Body of pancreas (tissue), 4 donors: ENCODE measurements around the gene ELL2. TPM values are rescaled to one million over a fixed set of nuclear protein-coding genes. Genes with fewer than 3 reads are reported as not detected.
"Not testable (repeated sequence)": the region's sequence is repeated elsewhere in the genome, so short reads cannot be mapped to it uniquely, and the experiment has no call there.

Source experiments
- ATAC-seq: fragments of 150-250 bp; one replicate; pipeline ENCODE4 v1.9.1; 2016
- DNase-seq, 4 donors: peaks; one replicate each; pipeline ENCODE4 v3.0.0-alpha.2; 2019
- H3K27ac ChIP-seq, 4 donors: fragments of 200-600 bp; sonication (generic); 1 replicate in 3 of 4; 2 replicates in 1 of 4; pipeline versions ENCODE4 v1.5.1 to v1.6.1; 2016 to 2019; ENCODE audit warnings: mild to moderate bottlenecking in 1 of 4, mixed read lengths in 1 of 4, moderate library complexity in 1 of 4
- H3K27me3 ChIP-seq, 2 donors: fragments of 200-600 bp; sonication (generic); one replicate each; pipeline ENCODE4 v1.6.0; 2016; ENCODE audit warnings: mild to moderate bottlenecking in 1 of 2
- H3K36me3 ChIP-seq, 2 donors: fragments of 200-600 bp; sonication (generic); replicated peaks in 1 of 2; 2 replicates each; pipeline ENCODE4 v1.5.1; 2016; ENCODE audit warnings: low read depth in 2 of 2; ENCODE audit not compliant: insufficient read depth in 1 of 2
- H3K4me1 ChIP-seq: fragments of 200-600 bp; sonication (generic); one replicate; pipeline ENCODE4 v1.6.0; 2016
- H3K4me3 ChIP-seq, 2 donors: fragments of 200-600 bp; sonication (generic); 1 replicate in 1 of 2; 2 replicates in 1 of 2; pipeline ENCODE4 v1.5.1; 2016 to 2019
- H3K9me3 ChIP-seq, 3 donors: fragments of 200-600 bp; sonication (generic); 1 replicate in 2 of 3; 2 replicates in 1 of 3; pipeline ENCODE4 v1.5.1; 2016
- POLR2A ChIP-seq, 3 donors: fragments of 450-650 bp; IDR thresholded peaks; one replicate each; pipeline ENCODE4 v1.6.1; 2016; ENCODE audit warnings: antibody characterized with exemption in 3 of 3, mild to moderate bottlenecking in 2 of 3
- WGBS, 2 donors: methylation state at CpG; one replicate each; pipeline ENCODE4 v1.1.5; 2017; 5-methylcytosine and 5-hydroxymethylcytosine counted together
- intact Hi-C: fragments of 100-400 bp; cut with DNase I; formaldehyde crosslinking; loops from one replicate; pipeline ENCODE4 v1.15.1; 2023
- total RNA-seq, 2 donors: library from RNA; depleted of rRNA; stranded (reverse); fragments of >200 nt; gene quantifications; one replicate each; pipeline ENCODE4 v1.1.0, GENCODE V29; 2016
- TF ChIP-seq, protein P1 (sequence below), 7 experiments: fragments of 450-650 bp in 4 of 7; fragments of 200-600 bp in 3 of 7; sonication (generic) in 3 of 7; IDR thresholded peaks; one replicate each; pipeline ENCODE4 v1.5.1; 2016 to 2019; ENCODE audit warnings: antibody characterized with exemption in 7 of 7

The ELL2 gene
- total RNA-seq, 2 donors from 2014 or later, result 100 to 104 TPM

DNA sequence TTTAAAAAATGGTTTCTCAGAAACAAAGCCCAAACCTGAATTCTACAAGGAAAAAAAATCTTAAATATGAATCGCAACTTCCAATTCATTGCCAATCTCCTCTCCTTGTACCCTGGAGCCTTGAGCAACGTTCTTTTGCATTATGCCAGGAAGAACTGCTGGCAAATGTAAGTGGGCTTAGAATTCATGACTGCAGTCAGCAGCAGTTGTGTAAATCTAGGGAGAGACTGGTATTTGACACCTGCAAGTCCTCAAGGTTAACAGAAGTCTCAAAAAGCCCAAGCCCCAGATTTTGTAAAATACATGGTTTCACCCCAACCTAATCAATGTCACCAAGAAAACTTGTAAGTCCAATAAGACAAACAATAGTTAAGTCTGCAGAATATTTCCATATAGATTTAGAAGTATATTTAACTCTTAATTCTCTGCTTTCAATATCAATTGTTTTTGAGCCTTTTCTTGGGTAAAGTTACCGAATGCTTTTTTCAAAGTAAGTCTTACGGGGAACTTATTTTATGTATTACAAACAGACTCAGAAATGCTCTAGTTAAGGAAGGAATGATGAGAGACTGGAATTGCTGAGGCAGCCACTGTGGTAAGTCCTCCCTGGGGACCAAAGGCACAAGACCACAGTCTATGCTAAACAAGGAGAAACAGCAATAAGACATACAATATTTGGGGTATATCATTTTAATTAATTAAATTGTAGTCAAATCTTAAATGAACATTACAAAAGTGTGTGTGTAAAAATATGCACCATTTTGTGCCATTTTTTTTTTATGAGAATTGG, 31.3 kb downstream of the ELL2 start:
- intact Hi-C loops, result no loop called here
- no peak for TF ChIP-seq POLR2A (IDR thresholded peaks at IDR 0.05)
- TF ChIP-seq, protein P1, sequence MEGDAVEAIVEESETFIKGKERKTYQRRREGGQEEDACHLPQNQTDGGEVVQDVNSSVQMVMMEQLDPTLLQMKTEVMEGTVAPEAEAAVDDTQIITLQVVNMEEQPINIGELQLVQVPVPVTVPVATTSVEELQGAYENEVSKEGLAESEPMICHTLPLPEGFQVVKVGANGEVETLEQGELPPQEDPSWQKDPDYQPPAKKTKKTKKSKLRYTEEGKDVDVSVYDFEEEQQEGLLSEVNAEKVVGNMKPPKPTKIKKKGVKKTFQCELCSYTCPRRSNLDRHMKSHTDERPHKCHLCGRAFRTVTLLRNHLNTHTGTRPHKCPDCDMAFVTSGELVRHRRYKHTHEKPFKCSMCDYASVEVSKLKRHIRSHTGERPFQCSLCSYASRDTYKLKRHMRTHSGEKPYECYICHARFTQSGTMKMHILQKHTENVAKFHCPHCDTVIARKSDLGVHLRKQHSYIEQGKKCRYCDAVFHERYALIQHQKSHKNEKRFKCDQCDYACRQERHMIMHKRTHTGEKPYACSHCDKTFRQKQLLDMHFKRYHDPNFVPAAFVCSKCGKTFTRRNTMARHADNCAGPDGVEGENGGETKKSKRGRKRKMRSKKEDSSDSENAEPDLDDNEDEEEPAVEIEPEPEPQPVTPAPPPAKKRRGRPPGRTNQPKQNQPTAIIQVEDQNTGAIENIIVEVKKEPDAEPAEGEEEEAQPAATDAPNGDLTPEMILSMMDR (IDR thresholded peaks at IDR 0.05), result no peak
- H3K4me3 ChIP-seq, result no peak overlapping the region
- H3K27ac ChIP-seq, result peak overlapping the region in 1 of 4 donors; percentile 46
- no peaks in the 10 kb centered on the region for H3K36me3 ChIP-seq
- H3K27me3 ChIP-seq, result no peaks in the 10 kb centered on the region
- no peaks in the 10 kb centered on the region for H3K9me3 ChIP-seq
- peaks cover 61% of the 10 kb centered on the region for H3K4me1 ChIP-seq
- DNase-seq (no peak), ATAC-seq (no peak)
- whole genome bisulfite sequencing, 2 donors, result 55 to 62% methylated on average over 4 of the region's 4 CpGs

DNA sequence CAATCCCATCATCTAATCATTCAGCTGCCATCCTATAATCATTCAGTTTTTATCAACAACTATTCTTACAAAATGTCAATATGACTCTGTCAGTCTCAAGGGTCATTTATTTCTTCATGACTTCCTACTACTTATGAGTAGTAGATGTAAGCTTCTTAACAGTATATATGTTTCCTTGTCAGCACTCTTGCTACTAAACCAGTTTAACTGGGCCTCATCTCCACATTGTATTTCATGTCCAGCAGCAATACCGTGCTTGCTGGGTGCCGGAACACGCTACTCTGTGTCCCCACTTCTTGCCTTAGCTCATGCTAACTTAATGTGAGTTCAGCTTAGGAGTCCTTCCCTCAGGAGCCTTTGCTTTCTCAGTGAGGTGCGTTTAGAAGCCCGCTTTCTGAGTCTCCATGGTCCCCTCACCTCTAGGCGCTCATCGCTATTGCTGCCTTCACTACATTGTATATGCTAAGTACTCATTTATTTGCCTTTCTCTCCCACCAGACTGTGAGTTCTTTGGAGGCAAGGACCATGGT, 32.9 kb downstream of the ELL2 start:
- Histone ChIP-seq H3K4me1 (peaks cover 65% of the 10 kb centered on the region), H3K36me3 (no peaks in the 10 kb centered on the region), H3K4me3 (no peak overlapping the region), H3K27ac (no peak overlapping the region), H3K27me3 (no peaks in the 10 kb centered on the region), H3K9me3 (no peaks in the 10 kb centered on the region)
- ATAC-seq (no peak), DNase-seq (no peak)
- TF ChIP-seq, protein P1 (IDR thresholded peaks at IDR 0.05), result no peak
- no peak for TF ChIP-seq POLR2A (IDR thresholded peaks at IDR 0.05)
- WGBS, 2 donors, result 93 to 95% methylated on average over 7 of the region's 7 CpGs
- intact Hi-C loops, result no loop called here

DNA sequence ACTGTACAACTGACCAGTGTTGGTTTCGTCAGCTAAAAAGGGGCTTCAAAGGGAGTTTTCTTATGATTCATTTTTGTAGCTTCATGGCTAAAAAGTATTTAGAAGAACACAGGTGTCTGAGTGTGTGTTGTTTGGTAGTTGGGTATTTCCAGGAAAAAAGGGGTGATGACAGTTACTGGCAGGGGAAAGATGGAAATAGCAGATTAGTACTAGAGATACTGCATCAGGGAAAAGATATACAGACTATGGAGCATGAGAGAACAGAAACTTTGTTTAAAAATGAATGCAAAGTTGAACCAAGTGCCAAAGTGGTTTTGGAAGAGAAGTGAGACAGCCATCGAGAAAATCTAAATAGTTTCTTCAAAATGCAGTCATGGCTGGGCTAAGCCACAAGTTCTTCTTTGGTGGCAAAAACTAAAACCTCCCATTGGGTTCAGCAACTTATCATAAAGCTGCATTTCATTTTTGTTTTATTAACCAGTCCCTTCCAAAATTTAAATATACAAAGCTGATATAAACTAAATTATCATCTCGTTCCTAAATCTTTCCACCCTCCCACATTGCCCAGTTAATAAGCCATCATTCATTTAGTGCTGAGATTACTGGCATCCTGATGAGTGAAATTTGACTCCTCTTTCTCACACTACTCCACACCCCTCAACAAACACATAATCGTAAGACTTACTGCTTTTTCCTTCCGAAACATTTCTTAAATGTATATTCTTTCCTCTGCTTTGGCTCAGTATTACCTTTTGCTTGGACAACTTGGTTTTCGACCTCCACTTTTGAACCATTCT, 33.5 kb downstream of the ELL2 start:
- H3K4me1 ChIP-seq, result peaks cover 68% of the 10 kb centered on the region
- WGBS, 2 donors, result 57 to 64% methylated on average over 6 of the region's 6 CpGs
- intact Hi-C loops, result no loop called here
- DNase-seq, result no peak
- peak overlapping the region in 1 of 4 donors; percentile 36 for H3K27ac ChIP-seq
- H3K9me3 ChIP-seq, result no peaks in the 10 kb centered on the region
- no peak for TF ChIP-seq POLR2A (IDR thresholded peaks at IDR 0.05)
- TF ChIP-seq, protein P1 (IDR thresholded peaks at IDR 0.05), result no peak
- no peaks in the 10 kb centered on the region for H3K36me3 ChIP-seq
- ATAC-seq, result no peak
- no peak overlapping the region for H3K4me3 ChIP-seq
- H3K27me3 ChIP-seq, result no peaks in the 10 kb centered on the region

DNA sequence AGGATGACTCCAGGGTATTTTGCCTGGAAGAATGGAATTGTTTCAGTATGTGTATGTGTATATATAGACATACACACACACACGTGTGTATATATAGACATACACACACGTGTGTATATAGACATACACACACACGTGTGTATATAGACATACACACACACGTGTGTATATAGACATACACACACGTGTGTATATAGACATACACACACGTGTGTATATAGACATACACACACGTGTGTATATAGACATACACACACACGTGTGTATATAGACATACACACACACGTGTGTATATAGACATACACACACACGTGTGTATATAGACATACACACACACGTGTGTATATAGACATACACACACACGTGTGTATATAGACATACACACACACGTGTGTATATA, 34.4 kb downstream of the ELL2 start:
- DNase-seq, H3K36me3 ChIP-seq, intact Hi-C loops, H3K9me3 ChIP-seq, H3K27ac ChIP-seq, H3K27me3 ChIP-seq, H3K4me3 ChIP-seq, ATAC-seq: not testable (repeated sequence)
- 65 to 86% methylated on average over 7 to 13 of the region's 13 CpGs for WGBS, 2 donors
- H3K4me1 ChIP-seq, result peaks cover 73% of the 10 kb centered on the region

DNA sequence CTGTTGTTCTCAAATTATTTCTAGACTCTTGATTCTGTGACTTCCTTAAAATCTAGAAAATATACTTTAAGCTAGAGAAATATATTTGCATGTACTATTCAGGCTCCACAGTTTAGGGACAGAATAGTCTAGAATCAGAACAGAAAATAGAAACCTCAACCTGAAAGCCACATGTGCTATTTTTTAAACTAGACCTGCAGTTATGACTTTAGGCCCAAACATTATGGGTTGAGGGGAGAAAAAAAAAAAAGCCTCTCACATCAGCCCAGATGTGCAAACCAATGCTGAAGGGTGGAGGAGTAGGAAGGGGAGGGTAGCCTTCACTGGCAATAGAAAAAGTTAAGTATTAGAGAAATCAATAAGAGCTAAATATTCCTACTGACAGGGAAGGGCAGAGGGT, 35.7 kb downstream of the ELL2 start:
- DNase-seq (no peak), ATAC-seq (no peak)
- TF ChIP-seq, protein P1 (IDR thresholded peaks at IDR 0.05), result no peak
- no peak for TF ChIP-seq POLR2A (IDR thresholded peaks at IDR 0.05)
- intact Hi-C loops, result no loop called here
- Histone ChIP-seq H3K27me3 (no peaks in the 10 kb centered on the region), H3K4me3 (no peak overlapping the region), H3K36me3 (no peaks in the 10 kb centered on the region), H3K9me3 (no peaks in the 10 kb centered on the region), H3K27ac (peak overlapping the region in 3 of 4 donors; percentile 7 to 80 (median 50)), H3K4me1 (peaks cover 63% of the 10 kb centered on the region)
